Ramos (cell line): Measurements from ENCODE around the gene PDE4B.
"Not testable (repeated sequence)": the region's sequence is repeated elsewhere in the genome, so short reads cannot be mapped to it uniquely, and the experiment has no call there.

Experiments
- in situ Hi-C: fragments of 300-500 bp; cut with MboI; formaldehyde crosslinking; loops from one replicate; pipeline ENCODE4 v1.14.3; 2022; ENCODE audit warnings: low sequenced_read_pairs; ENCODE audit not compliant: unreplicated experiment

Gene PDE4B

DNA sequence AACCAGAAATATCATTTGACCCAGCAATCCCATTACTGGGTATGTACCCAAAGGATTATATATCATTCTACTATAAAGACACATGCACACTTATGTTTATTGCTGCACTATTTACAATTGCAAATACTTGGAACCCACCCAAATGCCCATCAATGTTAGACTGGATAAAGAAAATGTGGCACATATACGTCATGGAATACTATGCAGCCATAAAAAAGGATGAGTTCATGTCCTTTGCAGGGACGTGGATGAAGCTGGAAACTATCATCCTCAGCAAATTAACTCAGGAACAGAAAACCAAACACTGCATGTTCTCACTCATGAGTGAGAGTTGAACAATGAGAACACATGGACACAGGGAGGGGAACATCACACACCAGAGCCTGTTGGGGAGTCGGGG lies 85.6 kb downstream of the PDE4B start:
- in situ Hi-C loops, result not testable (repeated sequence)

DNA sequence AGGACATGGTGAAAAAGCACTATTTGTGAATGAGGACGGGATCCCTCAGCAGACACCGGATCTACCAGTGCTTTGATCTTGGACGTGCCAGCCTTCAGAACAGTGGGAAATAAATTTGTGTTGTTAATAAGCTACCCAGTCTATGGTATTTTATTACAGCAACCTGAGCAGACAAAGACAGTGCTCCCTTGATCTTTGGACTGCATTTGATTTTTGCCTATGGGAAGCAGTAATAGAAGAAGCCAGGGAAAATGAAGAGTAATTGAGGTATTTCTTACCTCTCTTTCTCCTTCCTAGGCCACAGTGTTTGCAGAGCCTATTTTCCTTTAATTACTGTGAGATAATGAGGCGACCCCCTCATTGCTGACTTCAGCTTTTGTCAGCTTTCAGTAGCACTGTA lies 87.9 kb downstream of the PDE4B start:
- in situ Hi-C loops, result no loop called here

DNA sequence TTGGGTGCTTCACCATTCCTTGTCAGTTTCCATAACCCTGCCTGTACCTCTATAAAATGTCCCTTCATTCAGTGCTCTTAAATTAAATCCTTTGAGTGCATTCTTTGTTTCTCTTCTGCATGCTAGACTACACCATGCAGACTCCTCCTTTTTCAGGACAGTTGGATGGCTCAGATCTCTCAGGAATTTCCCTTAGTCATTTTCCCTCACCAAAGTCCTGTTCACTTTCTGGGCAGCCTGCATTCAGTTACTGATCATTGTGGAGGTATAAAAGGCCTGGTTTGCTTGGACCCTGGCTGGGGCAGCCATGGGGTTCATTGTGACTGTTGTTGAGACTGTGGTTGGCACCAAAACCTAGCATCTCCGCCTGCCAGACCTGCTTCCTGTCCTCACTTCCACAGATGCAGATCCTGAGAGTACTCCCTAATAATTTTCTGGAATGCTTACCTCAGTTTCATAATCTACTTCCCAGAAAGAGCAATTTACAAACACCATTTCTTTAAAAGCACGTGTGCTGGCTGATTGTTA lies 88.4 kb downstream of the PDE4B start:
- in situ Hi-C loops, result no loop called here

DNA sequence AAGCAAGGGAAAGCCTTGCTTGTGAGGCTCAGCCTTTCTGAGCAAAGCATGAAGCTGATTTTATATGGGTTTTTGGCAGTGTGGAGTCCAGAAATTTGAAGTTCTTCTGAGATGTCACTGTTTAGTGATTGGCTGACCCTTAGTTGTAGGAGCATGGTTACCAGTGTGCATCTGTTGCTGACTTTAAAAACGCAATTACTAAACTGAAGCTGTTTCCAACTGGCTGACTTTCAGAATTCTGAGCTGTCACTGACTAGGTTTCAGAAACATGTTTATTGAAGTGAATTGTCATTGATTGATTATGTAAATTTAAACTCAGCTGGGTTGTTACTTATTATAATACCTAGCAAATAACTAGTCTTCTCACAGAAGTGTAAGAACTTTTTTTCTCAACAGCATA lies 89.4 kb downstream of the PDE4B start:
- in situ Hi-C loops, result no loop called here

DNA sequence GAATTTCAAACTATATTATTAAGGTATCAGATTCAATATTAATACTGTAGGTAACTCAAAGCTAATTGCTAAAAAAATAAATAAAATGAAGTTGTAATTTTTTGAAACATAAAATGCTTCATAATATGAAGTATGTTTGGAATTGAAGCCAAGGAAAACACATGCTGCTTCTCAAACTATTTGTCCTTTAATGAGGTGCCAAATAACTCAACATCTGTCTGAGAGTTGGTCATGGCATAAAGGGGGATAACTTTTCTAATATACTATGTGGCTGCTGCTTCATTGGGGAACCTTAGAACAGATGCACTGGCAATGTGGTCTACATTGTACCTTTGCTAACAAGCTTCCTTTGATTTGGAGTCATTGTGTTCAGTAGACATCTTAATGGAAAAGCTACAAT lies 96.7 kb downstream of the PDE4B start:
- in situ Hi-C loops, result no loop called here

DNA sequence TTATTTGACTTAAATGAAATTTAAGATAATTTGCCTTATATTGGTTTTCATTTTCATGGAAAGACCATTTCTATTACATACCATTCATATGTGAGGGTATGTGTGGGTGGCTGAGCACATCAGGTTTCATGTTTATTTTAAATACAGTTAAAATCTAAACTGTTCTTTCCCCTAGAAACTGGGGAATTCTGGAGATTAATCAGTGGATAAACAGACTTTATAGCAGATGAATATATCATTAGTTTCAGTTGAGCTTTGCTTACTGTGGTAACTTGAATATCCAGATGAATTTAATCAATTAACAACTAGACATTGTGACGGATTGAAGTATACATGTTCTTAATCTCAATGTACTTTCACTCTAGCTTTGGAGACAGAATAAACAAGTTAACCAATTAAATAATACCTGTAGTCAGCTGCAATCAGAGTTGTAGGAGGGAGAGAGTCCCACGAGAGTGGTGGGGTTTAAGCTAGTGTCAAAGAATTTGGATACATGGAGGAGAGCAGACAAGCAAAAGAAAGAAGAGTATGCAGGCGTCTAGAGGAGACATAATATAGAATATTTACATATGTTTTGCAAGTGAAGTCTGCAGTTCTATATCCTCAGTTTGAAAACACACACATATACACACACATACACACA lies 97.6 kb downstream of the PDE4B start:
- in situ Hi-C loops, result no loop called here

DNA sequence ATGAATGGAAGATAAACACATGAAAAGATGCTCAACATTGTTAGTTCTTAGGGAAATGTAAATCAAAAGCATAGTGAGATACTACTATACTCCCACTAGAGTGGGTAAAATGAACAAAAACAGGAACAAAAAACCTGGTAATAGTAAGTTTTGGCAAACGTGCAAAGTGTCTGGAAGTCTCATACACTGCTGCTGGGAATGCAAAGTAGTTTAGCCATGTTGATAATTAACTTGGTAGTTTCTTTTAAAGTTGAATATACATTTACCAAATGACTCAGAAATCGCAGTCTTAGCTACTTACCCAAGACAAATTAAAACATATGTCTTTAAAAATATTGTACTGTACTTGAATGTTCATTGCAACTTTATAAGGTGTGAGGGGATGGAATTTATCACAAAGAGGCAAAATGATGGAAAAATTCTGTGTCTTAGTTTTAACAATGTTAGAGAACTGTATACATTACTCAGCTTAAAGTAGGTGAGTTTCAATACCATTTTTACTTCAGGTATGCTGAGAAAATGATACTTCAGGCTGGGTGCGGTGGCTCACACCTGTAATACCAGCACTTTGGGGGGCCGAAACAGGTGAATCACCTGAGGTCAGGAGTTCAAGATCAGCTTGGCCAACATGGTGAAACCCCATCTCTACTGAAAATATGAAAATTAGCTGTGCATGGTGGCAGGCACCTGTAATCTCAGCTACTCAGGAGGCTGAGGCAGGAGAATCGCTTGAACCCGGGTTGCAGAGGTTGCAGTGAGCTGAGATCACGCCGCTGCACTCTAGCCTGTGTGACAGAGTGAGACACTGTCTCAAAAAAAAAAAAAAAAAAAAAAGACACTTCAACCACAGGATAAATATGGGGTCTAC lies 102.3 kb downstream of the PDE4B start:
- in situ Hi-C loops, result no loop called here

DNA sequence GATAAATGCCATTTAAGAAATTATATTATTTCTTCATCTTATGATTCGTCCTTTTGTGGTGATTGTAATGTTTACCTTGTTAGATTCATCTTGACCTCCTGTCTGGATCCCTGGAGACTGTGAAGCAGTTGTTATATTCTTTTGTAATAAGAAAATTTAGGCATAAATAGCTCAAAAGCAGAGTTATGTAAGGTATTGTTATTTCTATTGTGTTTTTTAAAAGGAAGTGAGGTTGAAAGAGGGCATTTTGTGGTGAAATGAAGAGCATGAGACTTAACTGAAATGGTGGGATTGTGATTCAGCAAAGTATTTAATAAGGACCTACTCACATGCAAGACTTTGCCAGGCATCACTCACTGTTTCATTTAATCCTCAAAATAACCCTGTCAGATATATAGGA lies 104.0 kb downstream of the PDE4B start:
- in situ Hi-C loops, result no loop called here

DNA sequence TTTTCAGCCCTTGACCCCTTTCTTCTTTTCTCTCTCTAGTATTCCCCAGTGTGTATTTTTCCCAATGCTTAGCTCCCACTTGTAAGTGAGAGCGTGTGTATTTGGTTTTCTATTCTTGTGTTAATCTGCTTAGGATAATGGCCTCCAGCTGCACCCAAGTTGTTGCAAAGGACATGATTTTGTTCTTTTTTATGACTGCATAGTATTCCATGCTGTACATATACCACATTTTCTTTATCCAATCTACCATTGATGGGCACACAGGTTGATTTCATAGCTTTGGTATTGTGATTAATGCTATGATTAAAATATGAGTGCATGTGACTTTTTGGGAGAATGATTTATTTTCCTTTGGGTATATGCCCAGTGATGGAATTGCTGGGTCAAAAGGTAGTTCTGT lies 104.8 kb downstream of the PDE4B start:
- in situ Hi-C loops, result no loop called here

DNA sequence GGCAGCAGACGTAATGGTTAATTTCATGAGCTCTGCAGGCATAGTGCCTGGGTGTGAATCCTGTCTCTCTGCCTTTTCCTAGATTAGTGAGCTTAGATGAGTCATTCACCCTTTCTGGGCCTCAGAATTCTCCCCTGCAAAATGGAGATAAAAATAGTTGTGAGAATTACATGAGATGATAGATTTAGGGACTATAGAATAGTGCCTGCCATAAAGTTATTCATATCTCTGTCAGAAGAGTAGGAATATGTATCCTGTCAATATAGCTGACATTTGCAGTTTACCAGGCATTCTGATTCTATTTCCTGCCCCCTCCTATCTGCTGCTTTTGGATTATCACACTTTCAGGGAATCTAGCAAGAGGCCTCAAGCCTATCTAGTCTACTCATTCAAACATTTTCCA lies 112.0 kb downstream of the PDE4B start:
- in situ Hi-C loops, result no loop called here

DNA sequence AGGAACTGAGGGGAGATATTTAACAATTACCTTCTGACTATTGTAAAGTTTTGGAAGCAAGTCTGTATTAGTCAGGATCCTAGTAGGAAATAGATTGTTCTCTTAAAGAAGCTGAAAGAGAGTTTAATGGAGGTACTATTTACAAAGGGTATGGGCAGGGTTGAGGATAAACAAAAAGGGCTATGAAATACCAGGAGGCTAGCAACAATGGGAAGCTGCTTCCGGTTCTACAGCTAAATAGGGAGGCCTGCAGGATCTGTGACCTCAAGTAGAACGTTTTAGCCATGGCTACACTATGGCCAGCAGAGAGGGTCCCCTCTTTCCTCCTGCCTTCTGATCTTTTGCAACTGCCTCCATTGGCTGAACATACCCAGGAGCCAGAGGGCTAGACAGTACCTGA lies 117.7 kb downstream of the PDE4B start:
- in situ Hi-C loops, result no loop called here

DNA sequence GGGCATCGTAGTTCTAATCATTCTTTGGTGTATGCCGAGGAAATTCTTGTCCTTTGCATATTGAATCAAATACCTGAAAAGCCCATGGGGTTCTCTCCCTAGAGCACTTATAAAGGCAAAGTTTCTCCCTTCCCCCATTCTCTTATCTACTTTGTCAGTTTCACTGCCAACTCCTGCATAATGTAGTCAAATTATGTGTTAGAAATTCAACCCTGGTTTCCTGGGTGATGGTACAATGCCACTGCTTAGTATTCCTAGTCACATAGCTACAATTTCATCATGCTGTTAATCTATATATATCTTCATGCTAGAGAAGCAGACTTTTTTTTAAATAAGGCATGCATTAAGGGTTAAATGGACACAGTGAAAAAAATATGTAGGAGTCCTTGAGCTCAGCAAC lies 119.0 kb downstream of the PDE4B start:
- in situ Hi-C loops, result no loop called here

DNA sequence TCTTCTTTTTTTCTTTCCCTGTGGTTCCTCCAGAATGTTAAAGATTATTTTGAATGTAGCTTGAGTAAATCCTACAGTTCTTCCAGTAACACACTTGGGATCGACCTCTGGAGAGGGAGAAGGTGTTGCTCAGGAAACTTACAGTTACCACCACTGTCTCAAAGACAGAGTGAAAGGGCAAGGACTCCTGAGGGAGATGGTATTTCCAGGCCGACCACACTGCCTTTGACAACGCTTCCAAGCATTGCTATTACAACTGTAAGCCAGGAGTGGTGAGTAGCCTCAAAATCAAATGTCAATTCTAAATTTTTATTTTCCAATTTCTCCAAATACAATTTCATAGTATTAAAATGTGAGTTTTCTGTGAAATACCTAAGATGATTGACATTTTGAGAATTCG lies 125.9 kb downstream of the PDE4B start:
- in situ Hi-C loops, result no loop called here

DNA sequence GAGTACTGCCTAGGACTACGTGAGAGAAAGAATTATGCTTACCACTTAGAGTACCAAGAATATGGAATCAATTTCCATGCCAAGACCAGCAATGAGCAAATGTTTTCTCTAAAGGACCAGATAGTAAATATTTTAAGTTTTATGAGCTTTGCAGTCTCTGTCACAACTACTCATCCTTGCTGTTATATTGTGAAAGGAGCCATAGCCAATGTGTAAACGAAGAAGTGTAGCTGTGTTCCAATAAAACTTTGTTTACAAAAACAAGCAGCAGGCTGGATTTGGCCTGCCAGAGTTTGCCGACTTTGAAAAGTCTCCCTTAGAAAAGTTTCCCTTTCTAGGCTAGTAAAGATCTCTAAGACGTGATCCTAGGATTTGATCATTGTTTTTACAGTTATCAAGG lies 128.8 kb downstream of the PDE4B start:
- in situ Hi-C loops, result no loop called here

DNA sequence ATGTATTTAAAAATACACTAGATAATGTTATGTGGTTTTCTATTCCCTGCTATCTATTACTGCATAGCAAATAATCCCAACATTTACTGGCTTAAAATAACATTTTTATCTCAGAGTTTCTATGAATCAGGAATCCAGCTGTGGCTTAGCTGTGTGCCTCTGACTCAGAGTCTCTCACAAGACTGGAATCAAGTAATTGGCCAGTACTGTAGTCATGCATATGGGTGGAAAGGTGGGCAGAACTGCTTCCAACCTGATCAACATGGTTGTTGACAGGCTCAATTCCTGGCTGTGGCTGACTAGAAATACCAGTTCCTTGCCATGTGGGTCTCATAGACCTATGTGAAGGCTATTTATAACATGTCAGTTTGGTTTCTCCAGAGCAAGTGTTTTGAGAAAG lies 131.8 kb downstream of the PDE4B start:
- in situ Hi-C loops, result no loop called here

DNA sequence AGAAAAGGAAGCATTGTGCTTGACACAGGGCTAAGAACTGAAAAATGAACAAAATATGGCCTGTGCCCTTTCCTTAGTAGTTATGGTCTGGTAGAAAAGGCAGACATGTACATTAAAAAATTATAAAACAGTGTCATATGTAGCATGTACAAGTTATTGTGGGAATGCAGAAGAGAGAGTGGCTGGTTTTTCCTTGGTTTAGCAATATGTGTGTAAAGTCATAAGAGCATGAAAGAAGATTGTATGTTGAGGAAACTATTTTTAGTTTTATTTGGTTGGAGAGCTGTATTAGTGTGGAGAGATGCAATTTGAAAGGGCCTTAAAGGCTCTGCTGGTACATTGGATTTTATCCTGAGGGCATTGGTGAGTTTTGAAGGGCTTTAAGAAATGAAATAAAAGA lies 145.8 kb downstream of the PDE4B start:
- in situ Hi-C loops, result no loop called here

DNA sequence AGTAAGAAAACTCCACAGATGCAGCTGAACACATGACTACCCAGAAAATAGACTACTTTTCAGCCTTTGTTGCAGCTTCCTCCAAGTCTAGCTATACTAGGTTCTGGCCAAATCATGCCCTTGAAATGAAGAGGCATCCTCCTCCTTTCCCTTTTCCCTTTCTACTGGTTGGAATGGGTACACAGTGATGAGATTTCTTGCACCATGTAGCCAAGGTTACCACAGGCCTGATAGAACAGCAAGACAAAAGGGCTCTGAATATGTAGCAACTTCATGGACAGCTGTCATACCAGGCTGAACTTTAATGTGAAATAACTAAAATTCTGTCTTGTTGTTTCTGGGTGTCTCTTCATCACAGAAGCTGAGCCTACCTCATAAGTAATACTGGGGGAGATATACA lies 146.5 kb downstream of the PDE4B start:
- in situ Hi-C loops, result no loop called here

DNA sequence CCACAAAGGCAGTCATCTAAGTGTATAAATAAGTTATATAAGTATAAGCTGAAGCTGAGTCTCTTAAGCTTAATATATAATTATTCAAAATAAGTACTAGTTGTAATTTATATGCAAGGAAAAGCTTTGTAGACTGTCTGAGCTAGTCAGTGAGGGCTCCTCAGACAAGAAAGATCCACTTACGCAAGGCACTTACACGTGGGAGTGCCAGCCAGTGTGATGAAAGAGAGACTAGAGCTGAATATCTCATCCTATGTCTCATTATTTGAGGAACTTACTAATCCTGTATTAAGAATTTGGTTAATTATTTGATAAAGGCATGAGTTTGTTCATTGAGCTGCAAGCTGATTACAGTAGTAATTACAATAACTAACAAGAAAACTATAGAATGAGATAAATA lies 146.9 kb downstream of the PDE4B start:
- in situ Hi-C loops, result loop anchor here (10.0 kb wide), 1 partner anchor 505 kb away; no protein-coding TSS in a partner anchor

DNA sequence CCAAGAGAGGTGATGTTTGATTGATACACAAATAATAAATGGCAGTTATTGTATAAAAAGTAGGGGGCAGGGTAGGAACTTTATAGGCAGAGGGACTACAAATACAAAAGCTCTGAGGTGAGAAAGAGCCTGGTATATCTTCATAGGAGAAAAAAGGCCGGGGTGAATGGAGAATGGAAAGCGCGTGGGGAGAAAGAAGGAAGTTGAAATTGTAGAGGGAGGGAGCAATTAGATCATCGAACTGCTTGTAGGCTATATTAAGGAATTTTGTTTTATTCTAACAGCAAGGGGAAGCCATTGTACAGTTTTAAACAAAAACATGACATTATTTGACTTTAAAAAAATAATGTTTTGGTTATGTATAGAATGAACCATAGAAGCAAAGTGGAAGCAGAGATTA lies 147.4 kb downstream of the PDE4B start:
- in situ Hi-C loops, result loop anchor here (10.0 kb wide), 1 partner anchor 505 kb away; no protein-coding TSS in a partner anchor

DNA sequence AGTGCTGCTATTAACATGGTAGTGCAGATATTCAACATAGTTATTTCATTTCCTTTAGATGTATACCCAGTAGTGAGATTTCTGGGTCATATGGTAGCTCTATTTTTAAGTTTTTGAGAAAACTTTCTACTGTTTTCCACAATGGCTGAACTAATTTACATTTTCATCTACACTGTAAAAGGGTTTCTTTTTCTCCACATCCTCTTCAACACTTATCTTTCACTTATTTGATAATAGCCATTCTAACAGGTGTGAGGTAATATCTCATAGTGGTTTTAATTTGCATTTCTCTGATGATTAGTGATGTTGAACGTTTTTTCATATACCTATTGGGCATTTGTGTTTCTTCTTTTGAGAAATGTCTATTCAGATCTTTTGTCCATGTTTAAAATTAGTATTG lies 149.8 kb downstream of the PDE4B start:
- in situ Hi-C loops, result loop anchor here (10.0 kb wide), 1 partner anchor 502 kb away; no protein-coding TSS in a partner anchor

DNA sequence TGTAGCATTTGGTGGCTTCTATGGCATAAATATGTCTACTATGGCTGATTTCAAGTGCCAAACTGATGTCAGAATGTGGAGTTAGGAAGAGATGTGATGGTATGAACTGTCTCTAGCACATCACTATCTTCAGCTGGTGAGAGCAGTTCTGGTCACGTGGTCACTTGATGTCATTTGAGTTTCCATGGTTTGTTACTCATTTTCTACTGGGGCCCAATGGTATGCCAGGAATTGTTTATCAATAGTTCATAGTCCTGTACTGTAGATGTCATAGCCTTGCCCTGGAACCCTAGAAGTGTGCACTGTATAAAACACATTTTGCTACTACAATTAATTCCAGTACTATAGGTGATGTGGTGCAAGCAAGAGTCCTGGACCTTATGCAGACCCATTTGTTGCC lies 153.7 kb downstream of the PDE4B start:
- in situ Hi-C loops, result loop anchor here (5.0 to 10.0 kb wide), 2 partner anchors 296 to 498 kb away; no protein-coding TSS in a partner anchor
